Myocyte (in vitro differentiated cells): ENCODE measurements around the gene ERBB4. TPM values are rescaled to one million over a fixed set of nuclear protein-coding genes. Genes with fewer than 3 reads are reported as not detected.
"Not testable (repeated sequence)": the region's sequence is repeated elsewhere in the genome, so short reads cannot be mapped to it uniquely, and the experiment has no call there.

Source experiments
- DNase-seq: peaks from one replicate; pipeline ENCODE4 v3.0.0-alpha.2; 2012; ENCODE audit warnings: low read depth
- total RNA-seq: library from RNA; depleted of rRNA; stranded (reverse); fragments of >200 nt; gene quantifications from 2 replicates; pipeline ENCODE4 v1.2.3, GENCODE V29; 2014

Gene ERBB4
- total RNA-seq, 1 donor from 2014 or later: 0.16 TPM

- no peak for DNase-seq
Measured at GRCh38 chr2:211744379-211744778, 794.2 kb downstream of the ERBB4 start.

DNA sequence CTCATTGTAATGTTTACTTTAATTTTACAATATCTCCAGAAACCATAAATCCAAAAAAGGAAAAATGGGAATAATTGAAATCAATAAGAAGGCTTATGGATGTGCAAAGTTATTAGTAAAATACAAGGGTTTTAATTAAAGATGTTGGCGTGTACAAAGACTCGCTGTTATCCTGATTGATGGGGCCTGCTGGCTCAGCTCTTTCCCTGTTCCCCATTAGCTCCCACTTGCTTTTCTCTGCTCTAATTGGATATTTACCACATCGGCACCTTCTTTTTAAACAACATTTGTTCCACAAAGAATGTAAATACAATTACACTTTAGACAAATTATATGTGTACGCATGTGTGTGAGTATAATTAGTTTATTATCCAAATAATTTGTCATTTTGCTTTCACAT lies 796.6 kb downstream of the ERBB4 start:
- DNase-seq: no peak

GRCh38 chr2:211737282-211737681 lies 801.3 kb downstream of the ERBB4 start:
- DNase-seq: no peak

GRCh38 chr2:211730215-211730614 lies 808.4 kb downstream of the ERBB4 start:
- DNase-seq: no peak

DNA sequence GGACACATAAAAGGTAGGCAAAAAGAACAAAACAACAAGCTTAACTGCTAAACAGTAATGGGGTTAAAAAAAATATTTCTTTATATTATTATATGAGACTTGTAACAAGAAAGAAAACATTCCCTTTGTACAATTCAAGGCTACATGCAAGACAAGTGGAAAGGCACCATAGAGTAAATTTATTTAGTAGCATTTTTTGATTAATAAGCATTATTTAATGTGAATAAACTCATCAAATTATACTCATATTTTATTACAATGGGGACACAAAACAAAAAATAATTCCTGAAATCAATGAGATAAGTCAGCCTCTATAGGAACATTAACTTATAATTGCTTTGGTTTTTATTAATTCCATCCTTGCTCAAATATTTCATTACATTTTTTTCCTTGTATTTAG lies 809.2 kb downstream of the ERBB4 start:
- no peak for DNase-seq

- DNase-seq: no peak
Measured at GRCh38 chr2:211724933-211725332, 813.7 kb downstream of the ERBB4 start.

DNA sequence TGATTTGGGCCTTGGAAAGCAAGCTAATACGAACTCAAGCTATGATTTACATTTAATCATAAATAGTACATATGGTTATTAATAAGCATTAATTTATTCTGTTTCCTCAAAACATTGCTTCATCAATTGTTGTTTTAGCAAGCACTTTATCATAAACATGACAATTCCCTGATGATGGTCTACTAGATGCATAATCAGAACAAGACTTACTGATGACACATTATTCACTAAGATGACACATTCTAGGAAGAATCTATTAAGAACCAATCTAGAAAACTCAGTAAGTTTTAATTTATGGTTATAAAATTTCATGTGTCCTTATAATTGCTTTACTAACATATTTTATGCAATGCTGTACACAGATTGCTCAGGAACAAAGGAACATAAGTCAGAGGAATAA lies 815.2 kb downstream of the ERBB4 start:
- DNase-seq: no peak

DNA sequence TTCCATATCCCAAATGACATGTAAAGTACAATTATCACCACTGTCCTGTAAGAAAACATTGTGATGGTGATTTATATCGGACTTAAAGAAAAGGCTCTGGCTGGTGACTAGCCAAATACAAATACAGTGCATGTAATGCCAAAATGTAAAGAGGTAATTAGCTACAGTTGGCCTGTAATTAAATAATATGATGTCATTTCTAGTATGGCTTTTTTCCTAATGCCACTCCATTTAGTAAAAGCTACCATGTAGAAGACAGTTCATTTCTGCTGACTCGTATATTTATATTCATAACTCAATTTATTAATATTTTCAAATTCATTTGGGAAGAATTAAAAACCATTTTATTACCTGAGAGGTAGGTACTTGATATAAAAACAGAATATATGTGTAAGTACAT lies 815.7 kb downstream of the ERBB4 start:
- no peak for DNase-seq

DNA sequence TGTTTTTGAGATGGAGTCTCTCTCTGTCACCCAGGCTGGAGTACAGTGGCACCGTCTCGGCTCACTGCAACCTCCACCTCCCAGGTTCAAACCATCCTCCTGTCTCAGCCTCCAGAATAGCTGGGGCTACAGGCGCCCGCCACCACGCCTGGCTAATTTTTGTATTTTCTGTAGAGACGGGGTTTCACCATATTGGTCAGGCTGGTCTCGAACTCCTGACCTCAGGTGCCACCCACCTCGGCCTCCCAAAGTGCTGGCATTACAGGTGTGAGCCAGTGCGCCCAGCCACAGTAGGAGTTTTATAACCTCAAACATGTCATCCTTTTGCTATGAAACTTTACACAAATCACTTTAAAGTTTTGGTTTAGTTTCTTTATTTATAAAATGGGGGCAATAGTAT lies 816.7 kb downstream of the ERBB4 start:
- not testable (repeated sequence) for DNase-seq

GRCh38 chr2:211709389-211709788 lies 829.2 kb downstream of the ERBB4 start:
- no peak for DNase-seq

DNA sequence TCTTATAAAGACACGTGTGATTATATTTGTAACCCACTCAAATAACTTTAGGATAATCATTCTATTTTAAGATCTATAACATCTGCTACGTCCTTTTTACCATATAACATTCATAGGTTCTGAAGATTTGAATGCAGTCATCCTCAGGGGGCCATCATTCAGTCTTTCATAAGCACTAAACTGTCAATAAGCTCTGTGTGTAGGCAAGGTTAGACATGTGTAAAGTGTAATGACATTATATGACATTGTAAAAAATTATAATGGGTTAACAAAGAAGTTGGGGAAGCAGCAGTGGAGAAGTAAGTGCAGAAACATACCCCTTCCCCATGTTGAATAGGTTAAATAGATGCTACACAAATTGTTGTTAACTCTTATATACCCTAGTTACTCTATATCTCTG lies 845.9 kb downstream of the ERBB4 start:
- DNase-seq: no peak

DNA sequence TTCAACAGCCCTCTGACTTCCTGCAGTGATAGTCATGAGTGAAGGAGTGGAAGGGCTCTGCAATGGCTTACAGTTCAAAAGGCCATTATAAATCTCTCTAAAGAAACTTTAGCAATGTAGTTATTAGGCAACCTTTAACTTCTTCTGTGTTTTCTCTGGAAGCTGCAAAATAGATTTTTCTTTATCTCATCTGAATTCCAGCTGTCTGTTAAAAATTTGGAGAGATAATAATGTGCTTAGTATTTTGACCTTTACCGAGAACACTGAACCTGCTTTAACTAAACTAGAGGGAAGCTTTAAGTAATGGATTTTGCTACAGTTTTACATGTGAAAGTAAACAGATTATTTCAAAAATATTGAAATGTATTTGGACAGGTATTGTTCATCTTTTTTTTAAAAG lies 847.9 kb downstream of the ERBB4 start:
- DNase-seq: no peak

DNA sequence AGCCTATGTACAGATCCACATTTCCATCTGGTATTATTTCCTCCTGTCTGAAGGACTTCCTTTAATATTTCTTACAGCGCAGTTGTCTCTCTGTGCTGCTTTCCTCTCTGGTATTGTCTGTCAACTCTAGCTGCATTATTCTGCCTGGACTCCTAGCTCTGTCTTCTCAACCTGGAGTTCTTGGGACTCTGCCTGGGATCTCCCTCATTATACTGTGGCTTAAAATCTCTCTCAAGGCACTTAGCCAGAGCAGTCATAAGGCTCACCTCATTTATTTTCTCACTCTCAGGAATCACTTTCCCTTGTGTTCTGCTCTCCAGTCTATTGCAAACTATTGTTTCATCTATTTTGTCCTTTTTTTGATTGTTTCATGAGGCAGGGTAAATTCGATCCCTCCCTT lies 850.4 kb downstream of the ERBB4 start:
- DNase-seq: no peak

DNA sequence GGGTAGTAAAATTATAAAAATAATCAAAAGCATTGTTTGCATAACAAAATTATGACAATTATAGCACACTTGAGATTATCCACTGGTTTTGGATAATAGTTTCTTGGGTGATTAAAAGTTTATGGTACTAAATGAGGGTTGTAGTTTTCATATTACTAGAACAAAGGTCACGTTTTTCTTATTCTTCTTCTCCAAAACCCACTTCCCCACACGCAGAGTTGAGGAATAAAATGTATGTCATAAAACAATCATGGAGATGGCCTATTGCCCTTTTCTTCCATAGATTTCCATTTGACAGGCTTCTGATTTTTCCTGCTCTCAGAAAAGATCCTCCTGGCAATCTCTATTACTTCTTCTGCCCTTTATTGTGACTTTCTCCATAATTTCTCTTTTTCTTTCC lies 863.9 kb downstream of the ERBB4 start:
- no peak for DNase-seq

- no peak for DNase-seq
Measured at GRCh38 chr2:211673133-211673905, 865.3 kb downstream of the ERBB4 start.

DNA sequence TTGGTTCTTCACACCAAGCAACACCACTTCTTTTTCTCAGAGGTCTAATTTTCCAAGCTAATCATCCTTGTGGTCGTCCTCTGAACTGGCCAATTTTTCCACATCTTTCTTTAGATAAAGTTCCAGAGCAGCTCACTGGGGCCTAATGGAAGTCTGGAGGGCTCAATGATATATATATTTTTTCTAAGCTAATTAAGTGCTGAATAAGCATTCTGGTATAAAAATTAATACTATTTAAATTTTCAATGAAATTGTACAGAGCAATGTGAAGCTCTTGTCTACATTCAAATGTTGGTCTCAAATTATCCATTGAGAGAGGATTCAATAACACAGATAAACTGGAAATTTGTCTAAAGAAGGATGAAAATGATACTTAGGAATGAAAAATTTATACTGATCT lies 866.6 kb downstream of the ERBB4 start:
- no peak for DNase-seq

DNA sequence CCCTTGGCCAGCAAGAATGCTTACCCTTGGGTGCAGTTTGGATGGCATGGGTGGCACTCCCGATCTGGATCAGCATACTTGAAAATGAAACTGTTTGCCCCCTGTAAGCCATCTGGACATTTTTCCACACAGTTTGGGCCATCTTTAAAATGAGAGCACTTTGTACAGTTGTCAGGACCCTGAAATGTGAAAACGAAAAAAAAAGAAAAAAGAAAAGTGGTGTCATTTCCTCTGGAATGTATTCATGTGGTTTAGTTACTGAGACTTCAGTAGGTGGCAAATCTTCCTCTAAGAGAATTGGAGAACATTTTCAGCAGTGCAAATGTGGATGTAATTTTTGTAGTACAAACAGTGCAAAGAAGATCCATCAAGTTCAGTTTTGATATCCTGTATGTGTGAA lies 873.3 kb downstream of the ERBB4 start:
- DNase-seq: no peak

GRCh38 chr2:211664321-211664720 lies 874.3 kb downstream of the ERBB4 start:
- DNase-seq: no peak

- DNase-seq: no peak
Measured at GRCh38 chr2:211654211-211654780, 884.3 kb downstream of the ERBB4 start.

- no peak for DNase-seq
Measured at GRCh38 chr2:211652327-211652726, 886.3 kb downstream of the ERBB4 start.

- DNase-seq: no peak
Measured at GRCh38 chr2:211649331-211649730, 889.3 kb downstream of the ERBB4 start.

DNA sequence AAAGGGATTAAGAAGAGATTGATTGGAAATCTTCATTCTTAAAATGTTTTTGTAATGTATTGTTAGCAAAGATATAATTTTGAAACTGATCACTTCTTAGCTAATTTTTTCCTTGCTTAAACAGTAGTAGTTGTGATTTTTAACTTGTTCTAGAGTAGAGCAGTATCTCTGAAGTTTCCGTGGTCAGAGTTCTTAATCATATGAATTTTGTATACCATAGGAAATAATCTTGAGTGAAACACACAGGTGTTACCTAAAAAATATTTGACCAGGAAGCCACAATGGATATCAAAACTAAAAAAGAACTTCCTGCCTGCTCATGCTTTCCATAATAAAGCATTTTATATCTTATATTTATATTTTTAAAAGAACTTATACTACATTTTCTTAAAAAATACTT lies 907.1 kb downstream of the ERBB4 start:
- no peak for DNase-seq

DNA sequence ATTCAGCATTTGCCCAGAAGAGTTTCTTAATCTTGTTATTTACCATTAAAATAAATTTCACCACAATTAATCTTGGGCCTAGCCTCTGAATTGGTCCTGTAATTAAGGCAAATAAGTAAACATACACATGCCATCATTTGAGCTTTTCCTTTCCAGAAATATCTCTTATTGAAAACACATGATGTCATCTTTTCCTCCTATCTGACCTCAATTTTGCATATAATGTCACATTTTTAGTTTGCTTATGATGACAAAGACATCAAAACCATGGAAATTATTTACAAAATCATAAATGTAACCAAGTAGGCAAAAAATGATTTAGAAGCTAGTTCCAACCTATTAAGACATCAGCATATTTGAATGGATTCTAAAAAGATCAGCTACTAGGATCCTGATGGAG lies 915.5 kb downstream of the ERBB4 start:
- DNase-seq: no peak
